ENCODE measurements around the gene FAHD2A.

- TF ChIP-seq RAD21 (conservative IDR thresholded peaks at IDR 0.05) (no peak), MXI1 (conservative IDR thresholded peaks at IDR 0.05; ENCODE audit: poor library complexity, severe bottlenecking) (no peak), CTCF (IDR thresholded peaks at IDR 0.05; ENCODE audit: poor library complexity, severe bottlenecking) (no peak), POLR2AphosphoS5 (IDR thresholded peaks at IDR 0.05) (no peak), EP300 (conservative IDR thresholded peaks at IDR 0.05; ENCODE audit: poor library complexity, severe bottlenecking) (no peak), EZH2 (IDR thresholded peaks at IDR 0.05; ENCODE audit: borderline replicate concordance, insufficient read depth, low read length, poor library complexity, severe bottlenecking) (no peak)
These were observed 26.9 kb upstream of the FAHD2A start for GRCh38 chr2:95375532-95376150.

Data from neural cell (in vitro differentiated cells).